ENCODE results near the gene RALGDS. TPM values are rescaled to one million over a fixed set of nuclear protein-coding genes. Genes with fewer than 3 reads are reported as not detected.

Gene RALGDS
- total and polyA plus RNA-seq, 2 experiments from 2014 or later: 8.6 to 20.3 TPM

- H3K27me3 Mint-ChIP-seq (ENCODE audit: insufficient read depth, low read depth, poor library complexity): peaks cover 42% of the 10 kb centered on the region
- peaks cover 21% of the 10 kb centered on the region; the same call in 2 of the 3 replicates for H3K4me1 Mint-ChIP-seq
- no peaks in the 10 kb centered on the region for H3K9me3 Mint-ChIP-seq
- Histone ChIP-seq H3K4me1 (ENCODE audit: insufficient read depth) (peaks cover 8% of the 10 kb centered on the region), H3F3A (replicated peaks; ENCODE audit: low read depth) (no peaks in the 10 kb centered on the region), H3K36me3 (ENCODE audit: insufficient read depth) (no peaks in the 10 kb centered on the region), H3K79me2 (replicated peaks; ENCODE audit: insufficient read depth) (0 out of 2 replicates have a peak, but pooled peaks cover 8% of the 10 kb centered on the region), H3K4me2 (peak overlapping the region; percentile 84), H3K9me2 (ENCODE audit: insufficient read depth) (no peaks in the 10 kb centered on the region), H3K4me3 (peak overlapping the region; percentile 66), H2AFZ (no peak overlapping the region), H4K20me1 (replicated peaks; ENCODE audit: insufficient read depth) (peaks cover 15% of the 10 kb centered on the region), H3K27ac (ENCODE audit: low read depth) (no peak overlapping the region), H3K27me3 (ENCODE audit: insufficient read depth) (peaks cover 4% of the 10 kb centered on the region; the same call in 1 of the 2 replicates)
- peak overlapping the region; percentile 74; the same call in 1 of the 2 replicates for H3K27ac Mint-ChIP-seq
- peak overlapping the region; percentile 73; the same call in 2 of the 3 replicates for H3K4me3 Mint-ChIP-seq
- DNase-seq (ENCODE audit: low spot score): no peak
- ATAC-seq: no peak
- no peaks in the 10 kb centered on the region for H3K36me3 Mint-ChIP-seq (ENCODE audit: low read depth)
- no peak for TF ChIP-seq STAT1 (IDR thresholded peaks at IDR 0.05; ENCODE audit: unreplicated experiment)
- TF ChIP-seq JUNB (IDR thresholded peaks at IDR 0.05; ENCODE audit: unreplicated experiment): no peak
- no peak for TF ChIP-seq CTCF (conservative IDR thresholded peaks at IDR 0.05; ENCODE audit: low read depth in 2 of 2)
- TF ChIP-seq REST (IDR thresholded peaks at IDR 0.05; ENCODE audit: unreplicated experiment): no peak
- TF ChIP-seq POLR2AphosphoS5 (IDR thresholded peaks at IDR 0.05; ENCODE audit: low read depth): no peak
- TF ChIP-seq NANOG (IDR thresholded peaks at IDR 0.05; ENCODE audit: borderline replicate concordance): no peak
Measured at GRCh38 chr9:133143639-133144141, 22.6 kb upstream of the RALGDS start.

DNA sequence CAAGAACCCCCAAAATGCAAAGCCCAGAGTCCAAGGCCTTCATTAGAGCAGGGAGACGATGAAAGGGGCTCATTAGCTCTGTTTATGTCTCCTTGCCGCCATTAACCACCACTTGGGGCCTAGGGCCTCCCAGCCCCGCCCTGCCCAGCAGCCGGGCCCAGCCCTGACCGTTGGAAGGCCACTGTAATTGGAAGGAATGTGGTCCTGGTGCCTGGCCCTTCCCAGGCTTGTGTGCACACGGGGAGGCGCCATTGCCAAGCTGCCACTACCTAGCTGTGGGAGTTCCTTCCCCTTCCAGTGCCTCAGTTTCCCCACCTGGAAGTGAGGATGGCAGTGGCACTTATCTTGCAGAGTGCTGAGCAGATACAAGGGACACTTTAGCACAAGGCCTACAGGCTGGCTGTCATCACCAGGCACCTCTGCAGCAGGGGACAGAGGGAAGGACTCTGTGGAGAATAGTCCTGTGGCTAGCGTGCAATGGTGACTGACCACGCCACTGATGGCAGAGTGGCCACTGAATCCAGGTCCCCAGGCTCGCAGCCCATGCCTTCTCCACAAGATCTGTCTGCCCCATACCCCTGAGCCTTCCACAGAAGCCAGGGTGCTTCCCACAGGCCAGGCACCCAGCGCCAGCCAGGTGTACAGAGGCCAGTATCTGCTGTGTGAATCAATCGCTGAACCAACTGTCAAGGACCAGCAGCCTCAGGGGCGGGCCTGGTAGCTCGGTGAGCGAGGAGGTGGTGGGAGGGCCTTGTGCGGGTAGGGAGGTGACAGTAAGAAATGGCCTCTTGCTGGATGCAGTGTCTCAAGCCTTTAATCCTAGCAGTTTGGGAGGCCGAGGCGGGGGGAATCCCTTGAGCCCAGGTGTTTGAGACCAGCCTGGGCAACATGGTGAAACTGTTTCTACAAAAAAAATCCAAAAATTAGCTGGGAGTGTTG, 21.9 kb upstream of the RALGDS start:
- H3K4me2 ChIP-seq: no peak overlapping the region
- H3K79me2 ChIP-seq (replicated peaks; ENCODE audit: insufficient read depth): 0 out of 2 replicates have a peak, but pooled peaks cover 8% of the 10 kb centered on the region
- no peak for TF ChIP-seq ZNF331 (CRISPR knock-in tag; IDR thresholded peaks at IDR 0.05; ENCODE audit: low read depth)
- TF ChIP-seq, protein P1, sequence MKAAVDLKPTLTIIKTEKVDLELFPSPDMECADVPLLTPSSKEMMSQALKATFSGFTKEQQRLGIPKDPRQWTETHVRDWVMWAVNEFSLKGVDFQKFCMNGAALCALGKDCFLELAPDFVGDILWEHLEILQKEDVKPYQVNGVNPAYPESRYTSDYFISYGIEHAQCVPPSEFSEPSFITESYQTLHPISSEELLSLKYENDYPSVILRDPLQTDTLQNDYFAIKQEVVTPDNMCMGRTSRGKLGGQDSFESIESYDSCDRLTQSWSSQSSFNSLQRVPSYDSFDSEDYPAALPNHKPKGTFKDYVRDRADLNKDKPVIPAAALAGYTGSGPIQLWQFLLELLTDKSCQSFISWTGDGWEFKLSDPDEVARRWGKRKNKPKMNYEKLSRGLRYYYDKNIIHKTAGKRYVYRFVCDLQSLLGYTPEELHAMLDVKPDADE (IDR thresholded peaks at IDR 0.05): no peak
- no peak for TF ChIP-seq REST (IDR thresholded peaks at IDR 0.05; ENCODE audit: unreplicated experiment)
- no peak for TF ChIP-seq EZH2phosphoT487 (IDR thresholded peaks at IDR 0.05; ENCODE audit: unreplicated experiment)
- TF ChIP-seq STAT1 (IDR thresholded peaks at IDR 0.05; ENCODE audit: unreplicated experiment): no peak
- no peak for TF ChIP-seq POLR2AphosphoS5 (IDR thresholded peaks at IDR 0.05; ENCODE audit: low read depth)
- H2AFZ ChIP-seq: no peak overlapping the region
- Mint-ChIP-seq H3K4me1 (peaks cover 16% of the 10 kb centered on the region; the same call in 2 of the 3 replicates), H3K36me3 (ENCODE audit: low read depth) (no peaks in the 10 kb centered on the region), H3K27ac (no peak overlapping the region), H3K9me3 (no peaks in the 10 kb centered on the region), H3K4me3 (no peak overlapping the region), H3K27me3 (ENCODE audit: insufficient read depth, low read depth, poor library complexity) (peaks cover 36% of the 10 kb centered on the region)
- H3K4me1 ChIP-seq (ENCODE audit: insufficient read depth): peaks cover 3% of the 10 kb centered on the region
- H3K9me2 ChIP-seq (ENCODE audit: insufficient read depth): no peaks in the 10 kb centered on the region
- no peaks in the 10 kb centered on the region for H3K36me3 ChIP-seq (ENCODE audit: insufficient read depth)
- H3F3A ChIP-seq (replicated peaks; ENCODE audit: low read depth): no peaks in the 10 kb centered on the region
- H3K27me3 ChIP-seq (ENCODE audit: insufficient read depth): peaks cover 2% of the 10 kb centered on the region; the same call in 1 of the 2 replicates
- ATAC-seq (no peak), DNase-seq (ENCODE audit: low spot score) (no peak)
- no peak overlapping the region for H3K27ac ChIP-seq (ENCODE audit: low read depth)
- H4K20me1 ChIP-seq (replicated peaks; ENCODE audit: insufficient read depth): peaks cover 15% of the 10 kb centered on the region
- no peak overlapping the region for H3K4me3 ChIP-seq
